Lower leg skin (tissue), 3 donors: ENCODE results near the gene MTARC2.

Experiments used
- POLR2A ChIP-seq, 2 donors: fragments of 450-650 bp; IDR thresholded peaks; one replicate each; pipeline ENCODE4 v1.6.1; 2016 to 2017; ENCODE audit warnings: antibody characterized with exemption in 2 of 2, mild to moderate bottlenecking in 1 of 2, moderate library complexity in 1 of 2
- TF ChIP-seq, protein P1 (sequence below), 3 donors: fragments of 450-650 bp; IDR thresholded peaks; one replicate each; pipeline ENCODE4 v1.5.1; 2016; ENCODE audit warnings: antibody characterized with exemption in 3 of 3, mild to moderate bottlenecking in 3 of 3, moderate library complexity in 2 of 3

DNA sequence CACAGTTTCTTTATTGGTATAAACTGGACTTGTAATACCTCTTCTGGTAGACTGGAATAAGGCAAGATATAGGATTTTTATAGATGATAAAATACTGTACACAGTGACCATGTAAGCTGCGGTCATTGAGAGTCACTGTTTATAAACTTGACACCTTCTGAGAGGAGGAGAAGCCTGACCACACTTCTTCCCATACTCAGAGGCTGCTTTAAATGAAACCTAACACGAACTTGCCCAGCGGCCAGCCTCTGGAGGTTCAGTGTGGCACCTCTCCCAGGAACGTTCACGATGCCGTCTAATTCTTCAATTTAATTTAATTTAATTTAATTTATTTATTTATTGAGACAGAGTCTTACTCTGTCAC is 61.0 kb downstream of the MTARC2 start:
- no peak for TF ChIP-seq POLR2A (IDR thresholded peaks at IDR 0.05)
- TF ChIP-seq, protein P1, sequence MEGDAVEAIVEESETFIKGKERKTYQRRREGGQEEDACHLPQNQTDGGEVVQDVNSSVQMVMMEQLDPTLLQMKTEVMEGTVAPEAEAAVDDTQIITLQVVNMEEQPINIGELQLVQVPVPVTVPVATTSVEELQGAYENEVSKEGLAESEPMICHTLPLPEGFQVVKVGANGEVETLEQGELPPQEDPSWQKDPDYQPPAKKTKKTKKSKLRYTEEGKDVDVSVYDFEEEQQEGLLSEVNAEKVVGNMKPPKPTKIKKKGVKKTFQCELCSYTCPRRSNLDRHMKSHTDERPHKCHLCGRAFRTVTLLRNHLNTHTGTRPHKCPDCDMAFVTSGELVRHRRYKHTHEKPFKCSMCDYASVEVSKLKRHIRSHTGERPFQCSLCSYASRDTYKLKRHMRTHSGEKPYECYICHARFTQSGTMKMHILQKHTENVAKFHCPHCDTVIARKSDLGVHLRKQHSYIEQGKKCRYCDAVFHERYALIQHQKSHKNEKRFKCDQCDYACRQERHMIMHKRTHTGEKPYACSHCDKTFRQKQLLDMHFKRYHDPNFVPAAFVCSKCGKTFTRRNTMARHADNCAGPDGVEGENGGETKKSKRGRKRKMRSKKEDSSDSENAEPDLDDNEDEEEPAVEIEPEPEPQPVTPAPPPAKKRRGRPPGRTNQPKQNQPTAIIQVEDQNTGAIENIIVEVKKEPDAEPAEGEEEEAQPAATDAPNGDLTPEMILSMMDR (IDR thresholded peaks at IDR 0.05), result no peak
